GM04503 (cell line): Measurements from ENCODE around the gene MARCO.
"Not testable (repeated sequence)": the region's sequence is repeated elsewhere in the genome, so short reads cannot be mapped to it uniquely, and the experiment has no call there.

Experiments
- DNase-seq: peaks from one replicate; pipeline ENCODE4 v3.0.0-alpha.2; 2012; ENCODE audit warnings: low read depth

The MARCO gene

GRCh38 chr2:119006441-119006840 lies 64.4 kb downstream of the MARCO start:
- DNase-seq: no peak

DNA sequence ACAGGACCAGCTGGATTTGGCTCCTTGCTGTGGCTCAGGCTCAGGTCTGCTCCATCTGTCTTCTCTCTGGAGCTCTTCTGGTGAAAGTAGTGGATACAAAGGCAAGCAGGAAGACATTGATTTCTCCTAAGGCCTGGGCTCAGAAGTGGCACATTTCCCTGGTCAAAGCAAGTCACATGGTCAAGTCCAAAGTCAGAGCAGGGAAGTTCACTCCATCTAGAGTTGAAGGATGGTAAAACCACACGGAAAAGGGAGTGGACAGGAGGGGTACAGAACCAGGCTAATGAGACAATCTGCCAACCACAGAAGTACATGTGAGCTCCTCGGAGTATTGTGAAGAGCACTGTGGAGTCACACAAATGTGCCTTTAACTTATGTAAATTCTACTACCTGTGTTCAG lies 66.1 kb downstream of the MARCO start:
- no peak for DNase-seq

DNA sequence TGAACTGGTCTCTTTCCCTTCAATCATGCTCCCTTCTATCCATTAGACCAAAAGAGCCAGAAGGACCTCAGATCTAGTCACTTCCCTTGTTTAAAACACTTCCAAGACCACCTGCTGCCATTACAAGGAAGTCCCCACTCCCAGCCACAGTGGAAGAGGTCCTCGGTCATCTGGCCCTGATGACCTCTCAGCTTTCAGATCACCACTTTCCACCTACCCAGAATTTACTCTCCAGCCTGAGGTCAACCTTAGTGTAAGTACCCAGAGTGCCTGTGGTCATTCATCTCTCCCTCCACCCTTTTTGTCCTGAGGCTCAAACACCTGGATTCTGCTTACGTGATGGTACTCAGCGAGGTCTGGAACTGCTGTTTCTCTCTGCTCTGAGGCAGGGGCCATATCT lies 67.1 kb downstream of the MARCO start:
- DNase-seq: no peak

GRCh38 chr2:119010336-119010735 lies 68.3 kb downstream of the MARCO start:
- DNase-seq: no peak

DNA sequence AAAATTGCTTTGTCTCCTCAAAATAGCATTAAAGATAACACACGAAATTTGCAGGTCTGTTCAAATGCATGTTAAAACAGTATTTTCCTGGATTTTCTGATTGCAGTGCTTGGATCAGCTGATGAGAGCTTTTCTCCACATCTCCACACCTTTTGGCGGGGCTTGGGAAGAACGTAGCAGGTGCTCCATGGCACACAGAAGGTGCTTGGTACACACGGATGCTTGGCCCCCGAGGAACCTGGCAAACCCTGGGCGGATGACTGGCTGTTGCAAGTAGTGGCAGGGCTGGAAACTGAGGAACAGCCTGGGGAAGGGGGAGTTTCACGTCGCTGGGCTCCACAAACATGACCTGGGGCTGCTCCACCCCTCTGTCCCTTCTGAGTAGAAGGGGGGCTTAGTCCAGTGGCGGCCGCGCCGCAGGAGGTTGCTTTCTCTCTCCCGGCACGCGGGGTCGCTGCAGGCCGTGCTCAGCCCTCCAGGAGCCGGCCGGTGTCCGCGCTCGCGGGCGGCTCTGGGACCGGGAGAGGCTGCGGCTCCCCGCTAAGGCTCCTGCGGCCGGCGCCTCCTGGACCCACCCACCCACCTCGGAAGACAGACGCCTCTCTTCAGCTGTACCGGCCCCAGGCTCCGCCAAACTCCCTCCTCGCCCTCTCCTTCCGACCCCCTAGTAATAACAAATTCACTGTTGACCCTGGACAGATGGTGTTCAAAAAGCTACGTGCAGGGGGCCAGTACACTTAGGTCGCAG lies 69.3 kb downstream of the MARCO start:
- no peak for DNase-seq

- no peak for DNase-seq
Measured at GRCh38 chr2:119011910-119012209, 69.9 kb downstream of the MARCO start.

DNA sequence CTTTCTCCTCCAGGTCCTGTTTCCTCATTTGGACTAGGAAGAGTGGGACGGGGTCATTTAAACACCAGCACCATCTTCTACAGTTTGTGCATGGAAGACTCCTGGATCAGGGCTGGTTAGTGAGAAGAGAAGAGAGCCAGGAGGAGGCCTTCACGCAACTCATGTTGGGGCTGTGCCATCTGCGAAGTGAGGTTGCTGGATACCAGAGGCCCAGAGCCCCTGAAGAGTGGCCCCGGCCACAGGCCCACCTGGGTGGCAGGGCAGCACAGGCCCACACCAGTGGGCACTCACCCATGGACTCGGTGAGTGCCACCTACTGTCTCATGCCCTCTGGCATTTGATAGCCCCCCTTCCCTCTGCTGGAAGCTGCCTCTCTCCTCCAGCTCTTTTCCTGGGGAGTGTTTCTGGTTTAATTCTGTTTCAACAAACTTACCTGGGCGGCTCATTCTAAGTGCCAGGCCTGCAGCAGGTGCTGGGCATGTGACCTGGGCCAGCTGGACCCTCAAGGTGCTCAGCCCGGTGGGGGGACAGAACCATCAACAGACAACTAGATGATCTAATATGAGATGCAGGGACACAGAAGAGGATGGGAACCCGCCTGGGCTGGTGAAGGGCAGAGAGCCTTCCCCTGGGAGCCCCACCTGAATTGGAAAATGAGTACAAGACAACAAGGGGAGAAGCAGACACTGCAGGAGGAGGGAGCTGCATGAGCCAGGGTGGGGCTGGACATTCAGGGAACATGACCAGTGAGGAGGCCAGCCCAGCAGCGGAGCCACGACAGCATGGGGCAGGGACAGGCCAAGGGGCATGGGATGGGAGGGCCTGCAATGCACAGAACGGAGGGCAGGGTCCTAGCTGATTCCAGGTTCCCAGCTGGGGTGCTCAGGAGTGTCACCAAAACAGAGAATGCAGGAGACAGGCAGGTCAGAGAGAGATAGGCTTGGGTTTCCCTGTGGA lies 70.6 kb downstream of the MARCO start:
- DNase-seq: no peak

- DNase-seq: no peak
Measured at GRCh38 chr2:119013671-119014070, 71.7 kb downstream of the MARCO start.

GRCh38 chr2:119015845-119016244 lies 73.9 kb downstream of the MARCO start:
- DNase-seq: no peak

GRCh38 chr2:119019521-119019920 lies 77.5 kb downstream of the MARCO start:
- no peak for DNase-seq

DNA sequence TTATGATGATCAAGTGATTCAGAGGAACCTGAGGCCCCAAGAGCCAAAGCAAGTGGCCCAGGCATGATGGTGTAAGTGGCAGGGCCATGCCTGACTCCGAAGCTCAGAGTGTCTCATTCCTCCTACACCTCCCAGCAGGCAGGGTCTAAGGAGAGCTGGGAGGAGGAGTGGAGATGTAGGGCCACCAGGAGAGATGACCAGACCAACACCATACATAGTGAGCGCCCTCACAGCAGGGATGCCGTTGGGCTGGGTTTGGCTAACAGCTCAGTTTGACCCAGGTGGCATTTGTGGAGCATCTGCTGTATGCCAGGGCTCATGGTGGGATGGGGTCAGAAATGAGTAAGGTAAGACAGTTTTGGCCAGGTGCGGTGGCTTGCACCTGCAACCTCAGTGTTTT lies 80.7 kb downstream of the MARCO start:
- DNase-seq: no peak

- DNase-seq: no peak
Measured at GRCh38 chr2:119023534-119023933, 81.5 kb downstream of the MARCO start.

DNA sequence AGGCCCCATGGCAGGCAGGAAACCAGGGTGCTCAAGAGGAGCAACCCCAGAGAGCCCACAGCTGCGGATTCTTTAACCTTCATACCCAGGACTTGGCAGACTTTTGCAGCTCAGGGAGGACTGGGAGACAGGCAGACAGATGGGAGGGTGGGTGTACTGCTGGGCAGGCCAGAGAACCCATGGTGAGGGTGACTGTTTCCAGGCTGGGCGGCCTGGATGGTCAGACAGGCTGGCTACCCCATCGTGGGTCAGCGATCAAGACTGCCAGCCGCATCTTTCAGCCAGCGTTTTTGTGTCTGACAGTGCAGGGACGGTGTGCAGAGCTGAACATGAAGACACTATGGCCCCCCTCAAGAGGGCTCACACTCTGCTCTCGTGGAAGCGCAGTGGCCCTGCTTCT lies 82.2 kb downstream of the MARCO start:
- no peak for DNase-seq

DNA sequence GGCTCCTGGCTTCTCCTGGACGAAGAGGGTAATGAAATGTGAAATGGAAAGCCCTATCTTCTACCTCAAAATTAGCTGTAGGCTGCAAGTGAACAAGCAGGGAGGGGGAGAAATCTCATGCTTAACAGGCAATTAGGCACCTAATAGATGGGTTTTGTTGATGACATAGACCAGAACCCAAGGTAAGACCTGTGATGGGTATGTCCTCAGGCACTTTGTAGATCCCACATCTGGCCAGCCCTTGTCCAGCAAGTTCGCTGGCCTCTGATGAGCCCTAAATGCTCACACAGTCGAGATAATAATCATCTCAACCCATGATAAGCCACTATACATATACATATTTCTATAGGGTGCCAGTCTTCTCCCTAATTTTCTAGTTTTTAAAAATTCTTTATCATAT lies 82.6 kb downstream of the MARCO start:
- DNase-seq: no peak

DNA sequence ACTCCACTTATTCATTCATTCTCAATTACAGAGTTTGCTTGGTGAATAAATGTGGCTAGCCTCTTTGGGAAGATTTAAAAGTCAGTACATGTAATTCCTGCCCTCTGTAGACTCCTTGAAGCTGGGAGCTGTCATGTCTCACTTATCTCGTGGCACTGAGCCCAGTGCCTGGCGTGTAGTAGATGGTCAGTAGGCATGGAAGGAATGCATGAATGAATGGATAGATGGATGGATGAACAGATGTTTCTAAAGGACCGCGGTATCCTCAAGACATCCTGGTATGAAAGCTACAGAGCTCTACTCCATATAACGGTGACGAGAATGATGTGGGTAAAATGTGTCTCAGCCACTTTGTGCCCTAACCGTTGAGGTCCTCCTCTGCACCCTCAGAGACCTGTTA lies 83.0 kb downstream of the MARCO start:
- no peak for DNase-seq

DNA sequence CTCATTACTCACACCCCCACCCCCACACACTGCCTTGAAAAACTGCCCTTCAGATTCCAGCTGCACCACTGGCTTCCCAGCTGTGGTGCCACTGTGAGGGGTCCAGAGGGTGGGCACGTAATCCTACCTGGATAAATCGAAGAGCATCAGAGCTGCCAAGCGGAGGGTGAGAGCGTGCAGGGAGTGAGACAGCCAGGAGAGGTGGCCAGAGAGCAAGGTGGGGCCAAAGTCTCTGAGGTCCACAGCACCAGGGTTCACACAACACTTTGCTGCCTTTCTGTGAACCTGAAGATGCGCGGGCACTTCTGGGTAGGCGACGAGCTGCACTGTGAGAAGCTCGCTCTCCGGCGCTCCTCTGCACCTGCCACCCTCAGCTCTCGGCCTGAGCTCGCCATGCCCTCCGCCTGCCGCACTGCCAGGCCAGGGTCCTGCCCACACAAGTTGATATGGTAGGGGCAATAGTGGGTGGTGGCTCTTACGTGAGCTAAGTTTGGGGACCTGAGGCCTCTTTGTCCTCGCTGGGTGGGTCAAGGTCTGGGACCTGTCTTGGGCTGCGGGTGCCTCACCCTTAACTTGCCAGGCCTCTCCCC lies 83.9 kb downstream of the MARCO start:
- DNase-seq: no peak

DNA sequence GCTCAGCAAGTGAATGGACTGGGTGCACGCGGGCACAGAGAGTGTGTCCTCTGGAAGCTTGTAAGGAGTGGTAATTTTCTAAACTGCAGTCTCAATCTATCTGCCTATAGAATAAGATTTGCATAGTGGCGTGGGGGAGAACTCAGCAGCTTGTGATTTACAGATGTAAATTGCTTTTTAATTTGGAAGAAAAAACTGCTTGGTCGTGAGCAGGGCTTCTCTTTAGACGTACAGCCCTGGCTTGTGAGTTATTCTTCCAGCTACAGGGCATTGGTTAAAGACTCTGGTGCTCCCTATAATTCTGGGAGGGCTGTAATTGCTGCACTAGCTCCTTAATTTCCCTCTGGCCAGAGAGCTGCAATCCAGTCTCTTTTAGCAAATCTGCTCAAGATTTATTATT lies 84.9 kb downstream of the MARCO start:
- DNase-seq: no peak

- no peak for DNase-seq
Measured at GRCh38 chr2:119028327-119029174, 86.6 kb downstream of the MARCO start.

DNA sequence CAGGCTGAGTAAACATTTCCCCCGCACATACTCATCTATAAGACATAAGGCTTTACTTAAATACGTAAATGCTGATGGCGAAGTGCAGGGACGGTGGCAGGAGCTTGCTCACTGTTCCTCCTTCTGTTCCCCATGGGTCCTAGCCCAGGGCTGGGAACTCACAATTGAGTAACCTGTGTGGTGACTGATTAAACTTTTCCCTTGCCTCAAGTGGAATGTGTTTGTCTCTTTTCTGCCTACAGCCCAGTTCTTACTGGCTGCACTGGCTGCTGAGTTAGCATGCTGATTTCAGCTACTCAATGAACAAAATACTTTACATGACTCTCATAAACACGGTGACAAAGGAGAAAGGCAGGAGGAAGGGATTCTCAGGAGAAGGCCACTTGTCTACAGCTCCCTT lies 87.3 kb downstream of the MARCO start:
- DNase-seq: no peak

GRCh38 chr2:119037922-119038321 lies 95.9 kb downstream of the MARCO start:
- DNase-seq: not testable (repeated sequence)

GRCh38 chr2:119040730-119041129 lies 98.7 kb downstream of the MARCO start:
- no peak for DNase-seq
